Testis (tissue), 2 donors: ENCODE measurements around the gene ENKD1.

ENCODE experiments used
- CTCF ChIP-seq, 3 experiments: fragments of 450-650 bp in 2 of 3; fragments of 200-600 bp in 1 of 3; sonication (generic) in 1 of 3; IDR thresholded peaks; one replicate each; pipeline ENCODE4 v1.5.1; 2016 to 2019; ENCODE audit warnings: antibody characterized with exemption in 3 of 3, mild to moderate bottlenecking in 2 of 3, moderate library complexity in 1 of 3
- POLR2A ChIP-seq: fragments of 450-650 bp; IDR thresholded peaks from one replicate; pipeline ENCODE4 v1.6.1; 2017; ENCODE audit warnings: antibody characterized with exemption, mild to moderate bottlenecking, moderate library complexity

GRCh38 chr16:67648764-67649407, 17.7 kb downstream of the ENKD1 start:
- TF ChIP-seq POLR2A (no peak), CTCF (IDR thresholded peaks at IDR 0.05) (no peak)
